GM12878 (cell line): ENCODE results near the gene CPEB3. TPM values are rescaled to one million over a fixed set of nuclear protein-coding genes. Genes with fewer than 3 reads are reported as not detected.

Source experiments
- ATAC-seq: fragments of 200-7000 bp; cut with Tn5 transposase; 3 replicates; pipeline ENCODE4 v1.9.1; 2020; ENCODE audit warnings: mild to moderate bottlenecking, moderate library complexity
- BruUV-seq: library from RNA; stranded (reverse); fragments of 400-500 nt; replicated peaks from 2 replicates; lab custom pipeline; 2021; lab: Mats Ljungman, UMichigan
- CTCF ChIA-PET: fragments of 300-600 bp; sonication (Branson Sonifier 250); formaldehyde crosslinking; extraction: SDS; loops from one replicate; lab custom pipeline; 2021; ENCODE audit warnings: inconsistent platforms; lab: Yijun Ruan, JAX
- POLR2A ChIA-PET: fragments of 350-600 bp; formaldehyde crosslinking; extraction: SDS; loops from one replicate; lab custom pipeline; 2021; ENCODE audit warnings: inconsistent platforms; lab: Charles Lee
- RAD21 ChIA-PET: fragments of 300-600 bp; sonication (Branson Sonifier 250); formaldehyde crosslinking; loops from one replicate; lab custom pipeline; 2023; ENCODE audit warnings: antibody characterized with exemption; ENCODE audit not compliant: unreplicated experiment; lab: Charles Lee
- SMC1A ChIA-PET: fragments of 300-600 bp; sonication (Branson Sonifier 250); formaldehyde crosslinking; loops from one replicate; lab custom pipeline; 2023; ENCODE audit not compliant: unreplicated experiment, uncharacterized antibody; lab: Charles Lee
- DNase-seq: peaks from one replicate; pipeline ENCODE4 v3.0.0-alpha.2; 2011; ENCODE audit warnings: low read depth, low spot score
- FAIRE-seq: peaks from 3 replicates; lab custom pipeline; 2011; peaks lifted over from hg19 to GRCh38; lab: Jason Lieb, UNC
- H2AFZ ChIP-seq: 2 replicates; pipeline ENCODE4 v1.6.0; 2011; ENCODE audit warnings: low read depth, low read length, control low read depth; ENCODE audit not compliant: control insufficient read depth
- H3K27ac ChIP-seq: 2 replicates; pipeline ENCODE4 v1.5.1; 2011; ENCODE audit warnings: control low read depth; ENCODE audit not compliant: control insufficient read depth, insufficient read depth
- H3K27me3 ChIP-seq, 2 experiments: replicated peaks in 1 of 2; 2 replicates each; pipeline versions ENCODE4 v1.6.0 to v1.6.1; 2011; ENCODE audit warnings: low read length in 1 of 2; ENCODE audit not compliant: control insufficient read depth in 2 of 2, insufficient read depth in 2 of 2
- H3K36me3 ChIP-seq, 2 experiments: 2 replicates each; pipeline ENCODE4 v1.5.1; 2011; ENCODE audit warnings: low read length in 1 of 2; ENCODE audit not compliant: control insufficient read depth in 2 of 2, insufficient read depth in 2 of 2
- H3K4me1 ChIP-seq: 2 replicates; pipeline ENCODE4 v1.6.1; 2011; ENCODE audit warnings: mild to moderate bottlenecking, low read length, moderate library complexity, mixed read lengths; ENCODE audit not compliant: control insufficient read depth, insufficient read depth
- H3K4me2 ChIP-seq: 2 replicates; pipeline ENCODE4 v1.6.0; 2011; ENCODE audit warnings: control low read depth; ENCODE audit not compliant: control insufficient read depth, insufficient read depth
- H3K4me3 ChIP-seq: fragments of 200-600 bp; sonication (generic); 2 replicates; pipeline ENCODE4 v1.5.1; 2016
- H3K79me2 ChIP-seq: 2 replicates; pipeline ENCODE4 v1.6.0; 2011; ENCODE audit warnings: low read length; ENCODE audit not compliant: control insufficient read depth, insufficient read depth
- H3K9ac ChIP-seq: 2 replicates; pipeline ENCODE4 v1.8.0; 2011; ENCODE audit warnings: low read length, control low read depth, mixed read lengths; ENCODE audit not compliant: control insufficient read depth, insufficient read depth
- H3K9me3 ChIP-seq: replicated peaks from 3 replicates; pipeline ENCODE4 v1.5.1; 2011; ENCODE audit warnings: mild to moderate bottlenecking, low read length; ENCODE audit not compliant: control insufficient read depth, insufficient read depth
- H4K20me1 ChIP-seq: 2 replicates; pipeline ENCODE4 v1.6.0; 2011; ENCODE audit not compliant: control insufficient read depth, insufficient read depth
- BCL3 ChIP-seq: IDR thresholded peaks from 2 replicates; pipeline ENCODE4 v1.6.1; 2011; ENCODE audit warnings: borderline replicate concordance, low read depth, mild to moderate bottlenecking, moderate library complexity, low read length; ENCODE audit not compliant: insufficient read depth, poor library complexity, severe bottlenecking
- FOXK2 ChIP-seq: fragments of 450-650 bp; IDR thresholded peaks from 2 replicates; pipeline ENCODE4 v1.6.1; 2017; ENCODE audit warnings: mild to moderate bottlenecking, moderate library complexity
- KAT2A ChIP-seq: conservative IDR thresholded peaks from 2 replicates; pipeline ENCODE4 v1.6.1; 2011; ENCODE audit warnings: low read depth, low read length; ENCODE audit not compliant: control insufficient read depth
- NBN ChIP-seq: fragments of 450-650 bp; IDR thresholded peaks from 2 replicates; pipeline ENCODE4 v1.6.1; 2016
- NFIC ChIP-seq: IDR thresholded peaks from 2 replicates; pipeline ENCODE4 v1.6.1; 2012; ENCODE audit warnings: low read depth, mild to moderate bottlenecking, inconsistent platforms, low read length, moderate library complexity
- NRF1 ChIP-seq: conservative IDR thresholded peaks from 2 replicates; pipeline ENCODE4 v1.6.1; 2011; ENCODE audit warnings: mild to moderate bottlenecking, low read depth, low read length, improper control_type of control experiment
- PML ChIP-seq: IDR thresholded peaks from 2 replicates; pipeline ENCODE4 v1.6.1; 2012; ENCODE audit warnings: low read length, inconsistent platforms
- POLR2A ChIP-seq: IDR thresholded peaks from 2 replicates; pipeline ENCODE4 v1.6.1; 2011; ENCODE audit warnings: low read depth, mild to moderate bottlenecking, low read length
- SMARCA5 ChIP-seq: fragments of 450-650 bp; IDR thresholded peaks from 2 replicates; pipeline ENCODE4 v1.6.1; 2017; ENCODE audit warnings: mild to moderate bottlenecking
- SPI1 ChIP-seq: IDR thresholded peaks from 2 replicates; pipeline ENCODE4 v1.6.1; 2011; ENCODE audit warnings: low read depth, mild to moderate bottlenecking, low read length, moderate library complexity, borderline replicate concordance; ENCODE audit not compliant: insufficient read depth
- STAT1 ChIP-seq: fragments of 450-650 bp; conservative IDR thresholded peaks from 2 replicates; pipeline ENCODE4 v1.6.1; 2014; ENCODE audit warnings: antibody characterized with exemption, mild to moderate bottlenecking
- ZBTB33 ChIP-seq: fragments of 450-650 bp; IDR thresholded peaks from 2 replicates; pipeline ENCODE4 v1.6.1; 2017; ENCODE audit warnings: mild to moderate bottlenecking
- WGBS: methylation state at CpG from one replicate; pipeline ENCODE4 v1.1.6; 2016; ENCODE audit warnings: low lambda C conversion rate; ENCODE audit not compliant: insufficient replicate concordance, insufficient coverage; ENCODE audit errors: missing lambda C conversion rate; 5-methylcytosine and 5-hydroxymethylcytosine counted together
- in situ Hi-C: fragments of 300-500 bp; cut with MboI; formaldehyde crosslinking; loops from 9 replicates; pipeline ENCODE4 v1.14.3; 2018; ENCODE audit warnings: mixed read lengths
- intact Hi-C: fragments of 100-400 bp; cut with micrococcal nuclease; formaldehyde crosslinking; loops from one replicate; pipeline ENCODE4 v1.14.2; 2022; ENCODE audit not compliant: unreplicated experiment
- polyA plus RNA-seq, 11 experiments: library from polyadenylated mRNA; depleted of rRNA in 4 of 11; unstranded in 6 of 11; stranded (reverse) in 5 of 11; fragments of >200 nt; fragmentation: Nextera tagmentation in 4 of 11; fragmentation: Illumina TruSeq in 1 of 11; extraction: Ambion mirVana in 4 of 11; extraction: Trizol in 1 of 11; gene quantifications; 1 replicate in 1 of 11; 2 replicates in 10 of 11; pipeline versions ENCODE4 v1.2.1 to v1.2.3, GENCODE V29; 2011 to 2016; ENCODE audit warnings: inconsistent platforms in 2 of 11, missing spikeins in 2 of 11, low read depth in 1 of 11
- total RNA-seq, 4 experiments: library from RNA; depleted of rRNA in 3 of 4; stranded (reverse); fragments of >200 nt in 3 of 4; fragmentation: Illumina TruSeq in 1 of 4; extraction: Trizol in 1 of 4; gene quantifications; 2 replicates each; pipeline versions ENCODE4 v1.2.1 to v1.2.3, GENCODE V29; 2013 to 2021

The CPEB3 gene
- total and polyA plus RNA-seq, 10 of the 15 experiments (the other 5 are each of a cell fraction or from before 2014, with no cell fraction given) = 0.50 to 2.3 (median 1.2) TPM

GRCh38 chr10:92313750-92314149, 22.9 kb upstream of the CPEB3 start:
- H3K9ac ChIP-seq = no peak overlapping the region
- H3K4me3 ChIP-seq = no peak overlapping the region
- DNase-seq (no peak), FAIRE-seq (no peak), ATAC-seq (no peak)
- POLR2A ChIA-PET = interaction anchor here (0.6 kb wide), 1 partner anchor 21 kb away, joined by 4 read pairs; no protein-coding TSS in a partner anchor
- H3K27me3 ChIP-seq = no peaks in the 10 kb centered on the region
- H3K9me3 ChIP-seq = no peaks in the 10 kb centered on the region
- RAD21 ChIA-PET = no interaction called here
- no peak overlapping the region for H2AFZ ChIP-seq
- no peak overlapping the region for H3K27ac ChIP-seq
- CTCF ChIA-PET = interaction anchor here (1.0 to 1.6 kb wide), 2 partner anchors 9 to 15 kb away, joined by 3 read pairs; no protein-coding TSS in a partner anchor
- 98% methylated on average over 3 of the region's 3 CpGs for WGBS
- H3K36me3 ChIP-seq = peaks cover 1 to 15% of the 10 kb centered on the region in 2 experiments
- in situ Hi-C loops (no loop called here), intact Hi-C loops (no loop called here)
- no TSS peak for BruUV-seq
- no peak overlapping the region for H3K4me2 ChIP-seq
- SMC1A ChIA-PET = interaction anchor here (1.1 kb wide), 1 partner anchor 226 kb away, joined by 4 read pairs; no protein-coding TSS in a partner anchor
- TF ChIP-seq FOXK2 = no peak
- H3K4me1 ChIP-seq = no peaks in the 10 kb centered on the region
- H3K79me2 ChIP-seq = peaks cover 3% of the 10 kb centered on the region
- H4K20me1 ChIP-seq = no peaks in the 10 kb centered on the region

- peaks cover 1 to 7% of the 10 kb centered on the region in 2 experiments for H3K36me3 ChIP-seq
- CTCF ChIA-PET = interaction anchor here (0.9 to 1.4 kb wide), 2 partner anchors 19 to 221 kb away, joined by 3 to 5 read pairs; no protein-coding TSS in a partner anchor
- BruUV-seq = no TSS peak
- intact Hi-C loops = no loop called here
- SMC1A ChIA-PET = interaction anchor here (0.8 to 1.5 kb wide), 3 partner anchors 10 to 222 kb away, joined by 3 read pairs; no protein-coding TSS in a partner anchor
- no peaks in the 10 kb centered on the region for H3K27me3 ChIP-seq
- in situ Hi-C loops = no loop called here
- H2AFZ ChIP-seq = no peak overlapping the region
- no peak overlapping the region for H3K9ac ChIP-seq
- no peak overlapping the region for H3K27ac ChIP-seq
- DNase-seq (no peak), FAIRE-seq (no peak), ATAC-seq (no peak)
- H4K20me1 ChIP-seq = no peaks in the 10 kb centered on the region
- RAD21 ChIA-PET = interaction anchor here (1.3 kb wide), 1 partner anchor 221 kb away, joined by 4 read pairs; no protein-coding TSS in a partner anchor
- POLR2A ChIA-PET = interaction anchor here (0.6 to 1.3 kb wide), 3 partner anchors 12 to 371 kb away, joined by 3 to 5 read pairs (median 5); no protein-coding TSS in a partner anchor
- H3K4me3 ChIP-seq = no peak overlapping the region
- H3K9me3 ChIP-seq = no peaks in the 10 kb centered on the region
- WGBS = 50% methylated on average over 1 of the region's 1 CpG
- no peaks in the 10 kb centered on the region for H3K4me1 ChIP-seq
- peaks cover 14% of the 10 kb centered on the region for H3K79me2 ChIP-seq
- H3K4me2 ChIP-seq = no peak overlapping the region
- TF ChIP-seq KAT2A (no peak), POLR2A (no peak), NRF1 (no peak), PML (no peak), ZBTB33 (no peak), SMARCA5 (no peak), NBN (no peak), SPI1 (no peak), NFIC (no peak), STAT1 (no peak), BCL3 (no peak)
These were observed 18.4 kb upstream of the CPEB3 start for GRCh38 chr10:92309272-92309671.
